IMR-90 (cell line): Measurements from ENCODE around the gene UBLCP1. TPM values are rescaled to one million over a fixed set of nuclear protein-coding genes. Genes with fewer than 3 reads are reported as not detected.

Experiments used
- ATAC-seq: fragments of 200-7000 bp; cut with Tn5 transposase; 2 replicates; pipeline ENCODE4 v1.9.1; 2020; ENCODE audit warnings: low read depth, mild to moderate bottlenecking, moderate library complexity
- BruUV-seq: library from RNA; stranded (reverse); fragments of 400-500 nt; replicated peaks from 2 replicates; lab custom pipeline; 2021; lab: Mats Ljungman, UMichigan
- CTCF ChIA-PET: fragments of 300-600 bp; formaldehyde crosslinking; extraction: SDS; loops from one replicate; lab custom pipeline; 2021; ENCODE audit warnings: antibody characterized with exemption; lab: Yijun Ruan, JAX
- POLR2A ChIA-PET: fragments of 300-600 bp; sonication (Branson Sonifier 250); formaldehyde crosslinking; loops from one replicate; lab custom pipeline; 2022; ENCODE audit warnings: antibody characterized with exemption; ENCODE audit not compliant: unreplicated experiment; lab: Charles Lee
- DNase-seq: peaks from one replicate; pipeline ENCODE4 v3.0.0; 2013
- H2AFZ ChIP-seq: replicated peaks from 2 replicates; pipeline ENCODE3; 2013; ENCODE audit warnings: low read length, mild to moderate bottlenecking; ENCODE audit not compliant: poor library complexity
- H2AK5ac ChIP-seq: 2 replicates; pipeline ENCODE4 v1.6.1; 2013; ENCODE audit warnings: low read depth, low read length, inconsistent platforms
- H2AK9ac ChIP-seq: replicated peaks from 2 replicates; pipeline ENCODE3; 2013; ENCODE audit warnings: mild to moderate bottlenecking, low read depth, low read length, moderate library complexity; ENCODE audit not compliant: poor library complexity
- H2BK120ac ChIP-seq: 2 replicates; pipeline ENCODE4 v1.6.1; 2013; ENCODE audit warnings: low read depth, low read length, inconsistent platforms
- H2BK15ac ChIP-seq: 3 replicates; pipeline ENCODE4 v1.6.1; 2013; ENCODE audit warnings: low read depth, low read length, inconsistent platforms
- H2BK20ac ChIP-seq: 2 replicates; pipeline ENCODE4 v1.6.1; 2013; ENCODE audit warnings: low read depth, mild to moderate bottlenecking, inconsistent platforms, low read length, moderate library complexity
- H2BK5ac ChIP-seq: 2 replicates; pipeline ENCODE4 v1.6.1; 2013; ENCODE audit warnings: mild to moderate bottlenecking, low read depth, low read length, inconsistent platforms; ENCODE audit not compliant: poor library complexity, severe bottlenecking
- H3K14ac ChIP-seq: replicated peaks from 2 replicates; pipeline ENCODE4 v1.6.1; 2013; ENCODE audit warnings: low read depth, low read length, inconsistent platforms
- H3K18ac ChIP-seq: 2 replicates; pipeline ENCODE4 v1.6.1; 2013; ENCODE audit warnings: low read depth, low read length, control low read depth
- H3K23ac ChIP-seq: 2 replicates; pipeline ENCODE4 v1.6.1; 2013; ENCODE audit warnings: low read depth, low read length, inconsistent platforms
- H3K27ac ChIP-seq: 2 replicates; pipeline ENCODE4 v1.5.1; 2013; ENCODE audit warnings: mild to moderate bottlenecking, control low read depth, low read length; ENCODE audit not compliant: insufficient read depth
- H3K27me3 ChIP-seq: 2 replicates; pipeline ENCODE4 v1.6.1; 2013; ENCODE audit warnings: low read length; ENCODE audit not compliant: control insufficient read depth, insufficient read depth
- H3K36me3 ChIP-seq: 2 replicates; pipeline ENCODE4 v1.6.1; 2013; ENCODE audit warnings: low read length, mixed read lengths; ENCODE audit not compliant: control insufficient read depth, insufficient read depth
- H3K4ac ChIP-seq: 2 replicates; pipeline ENCODE4 v1.6.1; 2013; ENCODE audit warnings: low read depth, low read length, inconsistent platforms
- H3K4me1 ChIP-seq: 2 replicates; pipeline ENCODE4 v1.6.1; 2013; ENCODE audit warnings: low read length, mixed read lengths; ENCODE audit not compliant: control insufficient read depth, insufficient read depth
- H3K4me2 ChIP-seq: 2 replicates; pipeline ENCODE4 v1.6.1; 2013; ENCODE audit warnings: low read depth, mild to moderate bottlenecking, control low read depth, low read length, moderate library complexity
- H3K4me3 ChIP-seq: 2 replicates; pipeline ENCODE4 v1.5.1; 2013; ENCODE audit warnings: low read depth, mild to moderate bottlenecking, control low read depth, low read length, moderate library complexity; ENCODE audit not compliant: insufficient read depth
- H3K56ac ChIP-seq: 2 replicates; pipeline ENCODE4 v1.6.1; 2013; ENCODE audit warnings: low read length, inconsistent platforms; ENCODE audit not compliant: insufficient read depth; ENCODE audit errors: extremely low read depth
- H3K79me1 ChIP-seq, 2 experiments: 2 replicates each; pipeline ENCODE4 v1.6.1; 2013; ENCODE audit warnings: low read length in 2 of 2, inconsistent platforms in 1 of 2, low read depth in 1 of 2
- H3K9ac ChIP-seq: 2 replicates; pipeline ENCODE4 v1.6.1; 2013; ENCODE audit warnings: low read depth, low read length, control low read depth
- H3K9me1 ChIP-seq: 2 replicates; pipeline ENCODE4 v1.6.1; 2013; ENCODE audit warnings: low read length, inconsistent platforms; ENCODE audit not compliant: insufficient read depth
- H3K9me3 ChIP-seq: 2 replicates; pipeline ENCODE4 v1.6.1; 2013; ENCODE audit warnings: low read length; ENCODE audit not compliant: control insufficient read depth, insufficient read depth
- H4K20me1 ChIP-seq: 2 replicates; pipeline ENCODE4 v1.6.1; 2013; ENCODE audit warnings: low read length, inconsistent platforms; ENCODE audit not compliant: insufficient read depth
- H4K5ac ChIP-seq: 2 replicates; pipeline ENCODE4 v1.6.1; 2013; ENCODE audit warnings: mild to moderate bottlenecking, low read depth, low read length, control low read depth
- H4K8ac ChIP-seq, 2 experiments: 2 replicates each; pipeline ENCODE4 v1.6.1; 2013; ENCODE audit warnings: low read depth in 2 of 2, low read length in 2 of 2, control low read depth in 1 of 2, inconsistent platforms in 1 of 2
- H4K91ac ChIP-seq: 2 replicates; pipeline ENCODE4 v1.6.1; 2013; ENCODE audit warnings: low read depth, low read length, inconsistent platforms; ENCODE audit not compliant: insufficient read depth
- CHD1 ChIP-seq: IDR thresholded peaks from 2 replicates; pipeline ENCODE4 v1.6.1; 2012; ENCODE audit warnings: low read depth, low read length, improper control_type of control experiment
- ELK1 ChIP-seq: fragments of 150-350 bp; IDR thresholded peaks from 2 replicates; pipeline ENCODE4 v1.6.1; 2016; ENCODE audit warnings: low read depth, mild to moderate bottlenecking, low read length, moderate library complexity, borderline replicate concordance
- FOS ChIP-seq: fragments of 150-350 bp; IDR thresholded peaks from 2 replicates; pipeline ENCODE4 v1.6.1; 2016; ENCODE audit warnings: low read depth, low read length
- MAFK ChIP-seq: IDR thresholded peaks from 2 replicates; pipeline ENCODE4 v1.6.1; 2012; ENCODE audit warnings: low read depth, low read length, improper control_type of control experiment
- MAZ ChIP-seq: IDR thresholded peaks from 2 replicates; pipeline ENCODE4 v1.6.1; 2012; ENCODE audit warnings: low read depth, mild to moderate bottlenecking, low read length, improper control_type of control experiment, moderate library complexity, borderline replicate concordance
- SMC3 ChIP-seq: fragments of 150-350 bp; IDR thresholded peaks from 2 replicates; pipeline ENCODE4 v1.6.1; 2016; ENCODE audit warnings: low read depth, mild to moderate bottlenecking, antibody characterized with exemption, low read length, moderate library complexity
- USF2 ChIP-seq: fragments of 150-350 bp; IDR thresholded peaks from 2 replicates; pipeline ENCODE4 v1.6.1; 2017; ENCODE audit warnings: mild to moderate bottlenecking, antibody characterized with exemption, low read length, low read depth
- WGBS, 2 experiments: methylation state at CpG; one replicate each; pipeline versions ENCODE4 v1.1.5 to v1.1.7; 2013; ENCODE audit warnings: missing lambda C conversion rate in 2 of 2; ENCODE audit not compliant: insufficient read length in 1 of 2; ENCODE audit errors: extremely low coverage in 2 of 2; 5-methylcytosine and 5-hydroxymethylcytosine counted together
- dilution Hi-C: fragments of 300-500 bp; cut with HindIII; formaldehyde crosslinking; loops from one replicate; pipeline ENCODE4 v1.14.3; 2018; ENCODE audit warnings: low sequenced_read_pairs; ENCODE audit not compliant: unreplicated experiment
- in situ Hi-C: fragments of 300-500 bp; cut with MboI; formaldehyde crosslinking; loops from 3 replicates; pipeline ENCODE4 v1.14.3; 2019; ENCODE audit warnings: low sequenced_read_pairs, inconsistent platforms, mixed read lengths
- intact Hi-C: fragments of 100-400 bp; cut with micrococcal nuclease; formaldehyde crosslinking; loops from 2 replicates; pipeline ENCODE4 v1.10.0; 2022
- polyA plus RNA-seq, 3 experiments: library from polyadenylated mRNA; depleted of rRNA; stranded (reverse); fragments of >200 nt; gene quantifications; 2 replicates each; pipeline ENCODE4 v1.2.3, GENCODE V29; 2012; ENCODE audit warnings: low replicate concordance in 1 of 3
- total RNA-seq: library from RNA; depleted of rRNA; stranded (reverse); fragments of >200 nt; gene quantifications from 2 replicates; pipeline ENCODE4 v1.2.3, GENCODE V29; 2012

The UBLCP1 gene
- total and polyA plus RNA-seq, 2 of the 4 experiments (the other 2 are of a cell fraction): 11.7 to 17.5 TPM

GRCh38 chr5:159303286-159303685 lies 40.2 kb downstream of the UBLCP1 start:
- peaks cover 8% of the 10 kb centered on the region for H3K27me3 ChIP-seq
- intact Hi-C loops (no loop called here), in situ Hi-C loops (no loop called here), dilution Hi-C loops (no loop called here)
- no peak overlapping the region for H2BK15ac ChIP-seq
- no TSS peak for BruUV-seq
- no peak overlapping the region for H2AK5ac ChIP-seq
- H4K20me1 ChIP-seq: no peaks in the 10 kb centered on the region
- H3K4ac ChIP-seq: no peak overlapping the region
- ChIA-PET CTCF (no interaction called here), POLR2A (no interaction called here)
- no peak for TF ChIP-seq FOS
- no peak for TF ChIP-seq MAZ
- TF ChIP-seq CHD1: no peak
- no peak for TF ChIP-seq SMC3
- no peak for TF ChIP-seq ELK1
- no peak for TF ChIP-seq USF2
- TF ChIP-seq MAFK: no peak
- ATAC-seq: no peak
- H2BK120ac ChIP-seq: no peak overlapping the region
- H3K9ac ChIP-seq: no peak overlapping the region
- no peaks in the 10 kb centered on the region for H3K79me1 ChIP-seq
- no peak overlapping the region for H3K23ac ChIP-seq
- H3K4me3 ChIP-seq: no peak overlapping the region
- H2AK9ac ChIP-seq: no peak overlapping the region
- no peak overlapping the region for H3K56ac ChIP-seq
- H4K8ac ChIP-seq: no peak overlapping the region
- H3K4me2 ChIP-seq: no peak overlapping the region
- H2AFZ ChIP-seq: no peak overlapping the region
- no peak overlapping the region for H3K18ac ChIP-seq
- DNase-seq: no peak
- no peak overlapping the region for H4K91ac ChIP-seq
- 83% methylated on average over 3 of the region's 4 CpGs; no CpG with 5 or more reads in 1 of the 2 experiments for WGBS, 2 experiments
- no peak overlapping the region for H3K27ac ChIP-seq
- no peak overlapping the region for H3K14ac ChIP-seq
- H3K9me1 ChIP-seq: no peaks in the 10 kb centered on the region
- H3K9me3 ChIP-seq: peaks cover 14% of the 10 kb centered on the region
- H2BK5ac ChIP-seq: no peak overlapping the region
- no peak overlapping the region for H4K5ac ChIP-seq
- no peak overlapping the region for H2BK20ac ChIP-seq
- H3K36me3 ChIP-seq: no peaks in the 10 kb centered on the region
- peaks cover 2% of the 10 kb centered on the region; the same call in 1 of the 2 replicates for H3K4me1 ChIP-seq
